Nephron progenitor cell (in vitro differentiated cells): ENCODE results near the gene NRIP1.

Experiments used
- DNase-seq: peaks from one replicate; pipeline ENCODE4 v3.0.0; 2021
- H3K27ac Mint-ChIP-seq: 2 replicates; pipeline ENCODE4 v1.8.0; 2021; ENCODE audit warnings: mild to moderate bottlenecking, moderate library complexity, mixed read lengths
- H3K27me3 Mint-ChIP-seq: 2 replicates; pipeline ENCODE4 v1.8.0; 2021; ENCODE audit warnings: mild to moderate bottlenecking, low read depth, mixed read lengths; ENCODE audit not compliant: poor library complexity
- H3K36me3 Mint-ChIP-seq: 2 replicates; pipeline ENCODE4 v1.8.0; 2021; ENCODE audit warnings: low read depth, mixed read lengths
- H3K4me1 Mint-ChIP-seq: 2 replicates; pipeline ENCODE4 v1.8.0; 2021; ENCODE audit warnings: mixed read lengths
- H3K4me3 Mint-ChIP-seq: 2 replicates; pipeline ENCODE4 v1.8.0; 2021; ENCODE audit warnings: mild to moderate bottlenecking, moderate library complexity, mixed read lengths
- H3K9me3 Mint-ChIP-seq: 2 replicates; pipeline ENCODE4 v1.8.0; 2021; ENCODE audit warnings: mild to moderate bottlenecking, moderate library complexity, mixed read lengths
- CTCF ChIP-seq: fragments of 200-600 bp; sonication (generic); IDR thresholded peaks from 2 replicates; pipeline ENCODE4 v1.5.0; 2021; ENCODE audit warnings: antibody characterized with exemption

The NRIP1 gene

GRCh38 chr21:15027056-15027455 lies 37.7 kb downstream of the NRIP1 start:
- H3K4me3 Mint-ChIP-seq = no peak overlapping the region
- H3K9me3 Mint-ChIP-seq = peaks cover 18% of the 10 kb centered on the region
- no peak for DNase-seq
- H3K27me3 Mint-ChIP-seq = no peaks in the 10 kb centered on the region
- no peak for TF ChIP-seq CTCF
- H3K36me3 Mint-ChIP-seq = peaks cover 72% of the 10 kb centered on the region
- peak overlapping the region; percentile 10 for H3K27ac Mint-ChIP-seq
- peaks cover 20% of the 10 kb centered on the region for H3K4me1 Mint-ChIP-seq

- Mint-ChIP-seq H3K9me3 (peaks cover 21% of the 10 kb centered on the region), H3K27me3 (no peaks in the 10 kb centered on the region), H3K4me1 (peaks cover 20% of the 10 kb centered on the region), H3K4me3 (no peak overlapping the region), H3K27ac (peak overlapping the region; percentile 24), H3K36me3 (peaks cover 75% of the 10 kb centered on the region)
- no peak for TF ChIP-seq CTCF
- DNase-seq = no peak
These were observed 38.4 kb downstream of the NRIP1 start for GRCh38 chr21:15026370-15026769.

GRCh38 chr21:15023776-15024175 lies 41.0 kb downstream of the NRIP1 start:
- peaks cover 7% of the 10 kb centered on the region for H3K4me1 Mint-ChIP-seq
- DNase-seq = no peak
- H3K9me3 Mint-ChIP-seq = peaks cover 25% of the 10 kb centered on the region
- no peak for TF ChIP-seq CTCF
- H3K27me3 Mint-ChIP-seq = no peaks in the 10 kb centered on the region
- H3K4me3 Mint-ChIP-seq = no peak overlapping the region
- no peak overlapping the region for H3K27ac Mint-ChIP-seq
- peaks cover 78% of the 10 kb centered on the region for H3K36me3 Mint-ChIP-seq

GRCh38 chr21:15022608-15023261 lies 42.1 kb downstream of the NRIP1 start:
- no peak for TF ChIP-seq CTCF
- Mint-ChIP-seq H3K4me3 (no peak overlapping the region), H3K27ac (no peak overlapping the region), H3K36me3 (peaks cover 83% of the 10 kb centered on the region), H3K4me1 (no peaks in the 10 kb centered on the region), H3K9me3 (peaks cover 25% of the 10 kb centered on the region), H3K27me3 (no peaks in the 10 kb centered on the region)
- DNase-seq = no peak

- no peak for DNase-seq
- H3K9me3 Mint-ChIP-seq = peaks cover 25% of the 10 kb centered on the region
- H3K27ac Mint-ChIP-seq = no peak overlapping the region
- peaks cover 86% of the 10 kb centered on the region for H3K36me3 Mint-ChIP-seq
- TF ChIP-seq CTCF = no peak
- H3K4me3 Mint-ChIP-seq = no peak overlapping the region
- H3K4me1 Mint-ChIP-seq = no peaks in the 10 kb centered on the region
- no peaks in the 10 kb centered on the region for H3K27me3 Mint-ChIP-seq
These were observed 44.0 kb downstream of the NRIP1 start for GRCh38 chr21:15020797-15021196.

GRCh38 chr21:15018382-15018781 lies 46.4 kb downstream of the NRIP1 start:
- Mint-ChIP-seq H3K4me1 (peaks cover 5% of the 10 kb centered on the region), H3K27me3 (no peaks in the 10 kb centered on the region), H3K9me3 (peaks cover 19% of the 10 kb centered on the region), H3K27ac (peak overlapping the region; percentile 31), H3K4me3 (no peak overlapping the region), H3K36me3 (peaks cover 79% of the 10 kb centered on the region)
- no peak for TF ChIP-seq CTCF
- DNase-seq = no peak
